ENCODE data around the gene LNX2.

DNA sequence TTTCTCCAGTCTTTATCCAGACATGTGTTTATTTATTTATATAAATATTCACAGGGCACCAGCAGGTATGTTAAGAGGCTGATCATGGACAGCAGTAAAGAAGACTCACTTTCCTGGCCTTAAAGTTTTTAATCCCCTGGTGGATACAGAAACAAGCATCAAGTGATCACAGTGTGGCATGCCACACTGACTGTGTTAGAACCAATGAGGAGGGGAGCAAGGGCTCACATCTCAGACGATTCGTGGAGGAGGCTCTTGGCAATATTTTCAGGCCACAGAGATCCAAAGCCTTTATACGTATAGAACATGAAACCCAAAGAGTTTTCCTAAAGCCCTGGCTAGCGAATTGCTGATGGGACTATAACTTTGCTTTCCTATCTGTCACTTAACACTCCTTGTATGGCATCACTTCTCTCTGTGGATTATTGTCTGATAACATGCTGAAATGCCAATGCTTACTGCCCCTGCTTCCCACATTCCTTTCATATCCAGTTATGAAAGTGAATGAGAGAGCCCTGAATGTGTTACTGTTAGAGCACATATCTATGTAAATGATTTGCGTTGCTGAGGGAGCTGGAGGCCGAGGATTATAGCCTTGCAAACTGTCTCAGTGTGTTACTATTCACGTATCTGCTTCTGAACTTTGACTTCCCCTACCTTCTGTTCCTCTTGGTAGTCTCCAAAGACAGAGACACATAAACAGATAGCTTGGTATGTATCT lies 39.0 kb upstream of the LNX2 start:
- TF ChIP-seq, protein P1, sequence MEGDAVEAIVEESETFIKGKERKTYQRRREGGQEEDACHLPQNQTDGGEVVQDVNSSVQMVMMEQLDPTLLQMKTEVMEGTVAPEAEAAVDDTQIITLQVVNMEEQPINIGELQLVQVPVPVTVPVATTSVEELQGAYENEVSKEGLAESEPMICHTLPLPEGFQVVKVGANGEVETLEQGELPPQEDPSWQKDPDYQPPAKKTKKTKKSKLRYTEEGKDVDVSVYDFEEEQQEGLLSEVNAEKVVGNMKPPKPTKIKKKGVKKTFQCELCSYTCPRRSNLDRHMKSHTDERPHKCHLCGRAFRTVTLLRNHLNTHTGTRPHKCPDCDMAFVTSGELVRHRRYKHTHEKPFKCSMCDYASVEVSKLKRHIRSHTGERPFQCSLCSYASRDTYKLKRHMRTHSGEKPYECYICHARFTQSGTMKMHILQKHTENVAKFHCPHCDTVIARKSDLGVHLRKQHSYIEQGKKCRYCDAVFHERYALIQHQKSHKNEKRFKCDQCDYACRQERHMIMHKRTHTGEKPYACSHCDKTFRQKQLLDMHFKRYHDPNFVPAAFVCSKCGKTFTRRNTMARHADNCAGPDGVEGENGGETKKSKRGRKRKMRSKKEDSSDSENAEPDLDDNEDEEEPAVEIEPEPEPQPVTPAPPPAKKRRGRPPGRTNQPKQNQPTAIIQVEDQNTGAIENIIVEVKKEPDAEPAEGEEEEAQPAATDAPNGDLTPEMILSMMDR (IDR thresholded peaks at IDR 0.05), result no peak
- no peak for TF ChIP-seq POLR2A (IDR thresholded peaks at IDR 0.05)
